DMS 273 (cell line): ENCODE results near the gene TMEM163.
"Not testable (repeated sequence)": the region's sequence is repeated elsewhere in the genome, so short reads cannot be mapped to it uniquely, and the experiment has no call there.

Experiments
- DNase-seq: peaks from one replicate; lab custom pipeline; 2025; ENCODE audit not compliant: unreplicated experiment; lab: John Stamatoyannopoulos, UW

The TMEM163 gene

DNA sequence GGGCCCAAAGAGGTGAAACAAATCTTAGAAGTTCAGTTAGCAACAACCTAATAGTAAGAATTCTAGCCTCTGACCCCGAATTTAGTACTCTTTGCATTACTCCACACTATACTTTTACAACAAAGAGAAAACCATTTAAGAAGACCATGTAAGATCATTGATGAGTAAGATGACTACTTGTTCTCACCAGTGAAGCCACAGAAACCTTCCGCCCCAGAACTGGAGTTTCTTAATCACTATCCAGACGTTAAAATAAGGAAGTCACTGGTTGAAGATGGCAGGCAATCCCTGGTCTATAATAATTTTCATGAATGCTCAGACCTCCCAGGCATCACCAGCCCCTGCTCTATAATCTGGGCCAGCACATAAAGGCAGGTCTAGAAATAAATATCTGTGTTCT, 95.0 kb downstream of the TMEM163 start:
- DNase-seq: no peak

- no peak for DNase-seq
These were observed 95.8 kb downstream of the TMEM163 start for GRCh38 chr2:134623046-134623445.

DNA sequence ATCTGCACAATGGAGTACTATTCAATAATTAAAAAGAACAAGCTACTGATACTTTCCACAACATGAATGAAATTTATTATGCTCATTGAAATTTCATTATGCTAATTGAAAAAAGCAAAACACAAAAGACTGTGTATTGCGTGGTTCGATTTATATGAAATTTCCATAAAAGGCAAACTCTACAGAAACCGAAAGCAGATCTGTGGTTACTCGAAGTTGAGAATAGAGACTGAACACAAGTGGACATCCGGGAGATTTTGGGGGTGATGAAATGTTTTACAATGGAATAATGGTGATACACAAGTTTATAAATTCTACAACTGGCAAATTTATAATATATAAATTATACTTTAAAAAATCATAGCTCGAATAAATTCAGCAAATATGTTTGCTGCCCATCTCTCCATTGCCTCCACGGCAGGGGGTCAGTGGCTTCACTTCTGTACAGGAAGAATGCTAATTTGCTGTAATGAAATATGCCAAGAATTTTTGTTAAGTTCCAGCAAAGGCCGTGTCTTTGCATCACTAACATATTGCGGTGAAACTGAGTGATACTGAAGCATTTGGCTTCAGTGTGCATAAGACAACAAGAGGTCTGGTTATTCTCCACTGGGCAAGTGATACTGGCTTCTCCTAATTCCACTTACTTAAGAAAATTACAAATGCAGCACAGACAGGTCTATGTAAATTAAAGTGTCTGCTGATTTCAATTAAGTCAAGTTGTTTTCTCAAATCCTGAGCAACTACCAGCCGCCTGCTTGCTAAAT, 96.7 kb downstream of the TMEM163 start:
- no peak for DNase-seq

- DNase-seq: no peak
These were observed 99.5 kb downstream of the TMEM163 start for GRCh38 chr2:134619250-134619649.

- not testable (repeated sequence) for DNase-seq
These were observed 103.3 kb downstream of the TMEM163 start for GRCh38 chr2:134615480-134615879.

GRCh38 chr2:134611316-134611715, 107.5 kb downstream of the TMEM163 start:
- no peak for DNase-seq

DNA sequence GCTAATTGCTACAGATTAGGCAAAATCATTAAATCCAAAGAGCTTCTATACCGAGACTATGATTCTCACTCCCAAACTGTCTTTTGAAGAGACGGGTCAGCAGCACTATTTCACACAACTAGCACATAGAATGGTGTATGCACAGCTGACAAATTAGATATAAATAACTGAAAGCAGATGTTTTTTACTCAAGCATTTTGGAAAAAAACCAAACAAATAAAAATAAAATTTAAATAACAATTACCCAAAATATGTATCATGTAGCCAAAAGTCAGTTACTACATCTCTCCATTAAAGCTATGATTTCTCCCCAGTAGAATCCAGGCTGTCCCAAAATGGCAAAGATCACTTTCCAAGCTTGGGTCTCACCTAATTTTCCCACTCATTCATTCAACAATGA, 107.9 kb downstream of the TMEM163 start:
- no peak for DNase-seq

- DNase-seq: no peak
These were observed 108.8 kb downstream of the TMEM163 start for GRCh38 chr2:134609924-134610513.

- peak; percentile 84 for DNase-seq
These were observed 114.8 kb downstream of the TMEM163 start for GRCh38 chr2:134603966-134604365.

DNA sequence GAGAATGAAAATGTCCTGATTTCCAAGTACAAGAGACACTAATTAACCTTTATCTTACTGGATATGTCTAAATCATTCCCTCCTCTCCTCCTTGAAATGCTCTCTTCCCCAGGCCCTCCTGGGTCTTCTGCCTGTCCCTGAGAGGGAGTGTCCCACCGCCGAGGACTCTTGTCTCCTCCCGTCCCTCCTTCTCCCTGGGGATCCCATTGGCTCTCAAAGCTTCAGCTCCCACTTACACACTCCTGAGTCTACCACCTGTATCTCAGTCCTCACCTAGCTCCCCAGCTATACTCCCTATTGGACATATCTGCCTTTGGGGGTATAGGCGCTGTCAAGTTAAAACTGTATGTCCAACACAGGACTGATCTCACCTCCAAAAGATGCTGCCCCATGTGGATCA, 116.1 kb downstream of the TMEM163 start:
- DNase-seq: no peak

- peak; percentile 90 for DNase-seq
These were observed 117.5 kb downstream of the TMEM163 start for GRCh38 chr2:134601264-134601663.

- DNase-seq: no peak
These were observed 118.6 kb downstream of the TMEM163 start for GRCh38 chr2:134600208-134600607.

DNA sequence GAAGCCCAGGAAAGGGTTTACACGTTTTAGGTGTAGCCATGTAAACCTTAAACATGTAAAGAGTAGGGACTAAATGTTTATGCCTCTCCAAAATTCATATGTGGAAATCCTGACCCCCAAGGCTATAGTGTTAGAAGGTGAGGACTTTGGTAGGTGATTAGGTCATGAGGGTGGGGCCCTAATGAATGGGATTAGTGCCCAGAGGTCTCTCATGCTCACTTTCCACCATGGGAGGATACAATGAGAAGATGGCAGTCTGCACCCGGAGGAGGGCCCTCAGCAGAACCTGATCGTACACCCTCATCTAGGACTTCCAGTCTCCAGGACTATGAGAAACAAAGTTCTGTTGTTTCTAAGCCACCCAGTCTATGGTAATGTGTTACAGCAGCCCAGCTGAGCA, 119.6 kb downstream of the TMEM163 start:
- DNase-seq: no peak

- peak; percentile 82 for DNase-seq
These were observed 124.4 kb downstream of the TMEM163 start for GRCh38 chr2:134594399-134594798.

GRCh38 chr2:134593519-134593918, 125.3 kb downstream of the TMEM163 start:
- DNase-seq: no peak

DNA sequence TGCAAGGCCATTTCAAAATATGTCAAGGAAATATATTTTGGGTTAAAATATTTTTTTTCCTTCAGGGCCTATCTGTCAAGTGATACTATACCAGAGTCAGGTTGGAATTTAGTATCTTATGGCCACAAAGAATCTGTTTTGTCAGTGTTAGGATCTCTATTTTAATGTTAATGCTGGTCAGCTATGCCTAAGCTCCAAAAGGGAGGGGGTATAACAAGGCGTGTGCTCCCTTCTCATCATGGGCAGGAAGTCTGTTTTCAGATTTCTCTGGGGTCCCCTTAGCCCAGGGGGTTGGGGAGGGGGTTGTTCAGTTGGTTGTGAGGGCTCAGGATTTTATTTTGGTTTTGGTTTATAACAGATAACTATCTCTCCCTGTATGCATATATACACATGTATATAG, 126.4 kb downstream of the TMEM163 start:
- no peak for DNase-seq

DNA sequence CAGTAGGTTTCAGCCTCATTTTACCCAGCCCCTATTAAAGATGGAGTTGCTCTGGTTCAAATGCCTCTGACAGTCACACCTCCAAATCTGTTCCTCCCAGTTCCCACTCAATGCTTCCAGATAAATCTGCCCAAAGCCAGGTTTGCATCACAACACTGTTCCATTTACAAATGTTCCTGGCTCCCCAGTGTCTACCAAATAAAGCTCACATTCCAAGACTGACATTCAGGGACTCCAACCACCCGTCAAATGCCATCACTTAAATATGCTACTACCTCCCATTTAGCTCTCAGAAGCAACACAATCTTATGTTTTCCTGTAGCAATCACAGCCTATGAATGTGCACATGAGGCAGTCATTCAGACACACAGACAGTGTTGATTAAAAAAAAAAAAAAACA, 127.3 kb downstream of the TMEM163 start:
- no peak for DNase-seq

DNA sequence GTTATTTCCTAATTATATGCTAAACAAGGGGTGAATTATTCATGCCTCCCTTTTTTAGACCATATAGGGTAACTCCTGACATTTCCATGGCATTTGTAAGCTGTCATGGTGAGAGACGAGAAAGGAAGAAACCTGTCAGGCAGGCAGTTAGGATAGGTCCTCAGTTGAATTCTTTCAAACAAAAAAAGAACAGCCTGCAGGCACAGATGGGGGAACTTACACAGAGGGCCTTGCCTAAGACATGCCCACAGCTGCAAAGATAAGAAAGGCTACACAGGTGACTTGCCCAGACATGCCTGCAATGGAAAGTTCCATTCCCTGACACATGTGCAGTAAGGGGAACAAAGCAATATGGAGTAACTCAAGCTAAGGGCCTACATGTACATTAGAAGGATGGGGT, 128.1 kb downstream of the TMEM163 start:
- DNase-seq: peak; percentile 64

DNA sequence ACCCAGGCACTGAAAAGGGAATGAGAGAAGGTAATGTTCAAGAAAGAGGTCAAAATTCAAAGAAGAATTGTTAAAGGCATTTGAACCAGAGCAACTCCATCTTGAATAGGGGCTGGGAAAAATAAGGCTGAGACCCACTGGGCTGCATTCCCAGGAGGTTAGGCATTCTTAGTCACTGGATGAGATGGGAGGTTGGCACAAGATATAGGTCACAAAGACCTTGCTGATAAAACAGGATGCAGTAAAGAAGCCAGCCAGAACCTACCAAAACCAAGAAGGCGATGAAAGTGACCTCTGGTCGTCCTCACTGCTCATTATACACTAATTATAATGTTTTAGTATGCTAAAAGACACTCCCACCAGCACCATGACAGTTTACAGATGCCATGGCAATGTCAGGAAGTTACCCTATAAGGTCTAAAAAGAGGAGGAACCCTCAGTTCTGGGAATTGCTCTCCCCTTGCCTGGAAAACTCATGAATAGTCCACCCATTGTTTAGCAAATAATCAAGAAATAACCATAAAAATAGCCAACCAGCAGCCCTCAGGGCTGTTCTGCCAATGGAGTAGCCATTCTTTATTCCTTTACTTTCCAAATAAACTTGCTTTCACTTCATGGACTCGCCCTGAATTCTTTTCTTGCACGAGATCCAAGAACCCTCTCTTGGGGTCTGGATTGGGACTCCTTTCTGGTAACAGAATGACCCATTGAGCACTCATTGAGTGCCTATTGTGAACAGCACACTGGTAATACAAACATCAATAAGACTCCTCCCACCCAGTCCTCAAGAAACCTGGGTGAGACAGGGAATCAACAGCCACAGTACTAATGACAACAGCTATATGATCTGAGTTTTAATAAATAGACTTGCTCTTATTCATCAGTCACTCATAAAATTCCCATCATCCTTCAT, 129.4 kb downstream of the TMEM163 start:
- not testable (repeated sequence) for DNase-seq

- DNase-seq: no peak
These were observed 130.2 kb downstream of the TMEM163 start for GRCh38 chr2:134588556-134588955.

DNA sequence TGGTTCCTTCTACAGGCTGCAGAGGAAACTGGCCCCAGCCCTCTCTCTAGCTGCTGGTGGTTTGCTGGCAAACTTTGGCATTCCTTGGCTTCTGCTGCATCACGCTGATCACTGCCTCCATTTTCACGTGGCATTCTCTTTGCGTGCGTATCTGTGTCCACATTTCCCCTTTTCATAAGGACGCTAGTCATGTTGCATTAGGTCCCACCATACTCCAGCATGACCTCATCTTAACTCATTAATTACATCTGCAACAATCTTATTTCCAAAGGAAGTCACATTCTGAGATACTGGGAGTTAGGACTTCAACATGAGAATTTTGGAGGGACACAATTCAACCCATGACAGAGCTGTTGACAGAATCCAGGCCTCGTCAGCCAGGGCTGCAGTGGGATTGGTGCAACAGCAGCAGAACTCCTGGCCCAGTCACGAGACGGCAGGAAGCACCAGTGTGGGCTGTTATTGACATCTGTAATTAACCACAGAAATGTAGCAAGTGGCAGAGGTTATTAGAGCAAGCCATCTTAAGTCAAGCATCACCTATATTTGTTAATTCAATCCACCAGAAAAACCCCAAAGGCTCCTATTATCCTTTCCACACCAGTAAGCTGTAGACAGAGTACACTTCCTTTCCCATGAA, 132.4 kb downstream of the TMEM163 start:
- DNase-seq: no peak
